ENCODE results near the gene KRTAP3-3.
"Not testable (repeated sequence)": the region's sequence is repeated elsewhere in the genome, so short reads cannot be mapped to it uniquely, and the experiment has no call there.

DNA sequence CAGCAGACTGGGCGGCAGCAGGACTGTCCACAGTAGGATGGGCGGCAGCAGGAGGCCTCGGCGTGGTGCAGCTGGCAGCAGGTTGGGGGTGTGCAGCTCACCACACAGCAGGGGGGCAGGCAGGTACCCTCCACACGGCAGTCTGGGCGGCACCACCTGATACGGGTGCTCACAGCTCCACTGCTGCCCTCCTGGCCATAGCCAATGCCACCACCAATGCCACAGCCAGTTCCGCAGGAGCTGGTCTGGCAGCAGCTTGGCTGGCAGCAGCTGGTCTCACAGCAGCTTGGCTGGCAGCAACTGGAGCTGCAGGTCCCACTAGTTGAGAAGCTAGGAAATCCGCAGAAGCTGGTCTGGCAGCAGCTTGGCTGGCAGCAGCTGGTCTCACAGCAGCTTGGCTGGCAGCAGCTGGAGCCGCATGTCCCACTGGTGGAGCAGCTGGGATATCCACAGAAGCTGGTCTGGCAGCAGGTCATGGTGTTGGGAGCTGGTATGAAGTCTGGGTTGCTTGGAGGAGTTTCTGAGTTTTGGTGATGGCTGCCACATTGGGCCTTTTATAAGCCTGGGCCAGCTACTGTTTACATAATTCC lies 40.5 kb upstream of the KRTAP3-3 start, which contains the start of gene KRTAP1-3:
- TF ChIP-seq CTCF, POLR2A, EP300 (IDR thresholded peaks at IDR 0.05): not testable (repeated sequence)
